Left lung (tissue), 10 donors: ENCODE measurements around the gene GSG1L. TPM values are rescaled to one million over a fixed set of nuclear protein-coding genes. Genes with fewer than 3 reads are reported as not detected.
"Not testable (repeated sequence)": the region's sequence is repeated elsewhere in the genome, so short reads cannot be mapped to it uniquely, and the experiment has no call there.

Experiments used
- ATAC-seq: fragments of 200-7000 bp; cut with Tn5 transposase; one replicate; pipeline ENCODE4 v1.9.1; 2020; ENCODE audit warnings: moderate library complexity
- DNase-seq, 4 donors: peaks; one replicate each; pipeline ENCODE4 v3.0.0-alpha.2; 2013 to 2020
- H3K27ac ChIP-seq, 2 donors: fragments of 200-600 bp; sonication (generic) in 1 of 2; one replicate each; pipeline versions ENCODE4 v1.5.0 to v1.8.0; 2020 to 2021
- H3K27me3 ChIP-seq, 2 donors: fragments of 200-600 bp; sonication (generic) in 1 of 2; one replicate each; pipeline versions ENCODE4 v1.5.0 to v1.8.0; 2020 to 2021
- H3K36me3 ChIP-seq, 2 donors: fragments of 200-600 bp; sonication (generic) in 1 of 2; one replicate each; pipeline versions ENCODE4 v1.5.0 to v1.8.0; 2020 to 2021
- H3K4me1 ChIP-seq, 2 donors: fragments of 200-600 bp; one replicate each; pipeline ENCODE4 v1.8.0; 2021
- H3K4me3 ChIP-seq, 2 donors: fragments of 200-600 bp; sonication (generic) in 1 of 2; one replicate each; pipeline versions ENCODE4 v1.5.0 to v1.8.0; 2020 to 2021; ENCODE audit warnings: mild to moderate bottlenecking in 1 of 2
- H3K9me3 ChIP-seq, 2 donors: fragments of 200-600 bp; sonication (generic) in 1 of 2; one replicate each; pipeline versions ENCODE4 v1.5.0 to v1.8.0; 2020 to 2021
- intact Hi-C, 2 donors: fragments of 100-400 bp; cut with DNase I; formaldehyde crosslinking; loops; one replicate each; pipeline versions ENCODE4 v1.11.2 to v1.14.2; 2022
- polyA plus RNA-seq, 6 donors: library from polyadenylated mRNA; unstranded; fragments of 120-200 nt; gene quantifications; one replicate each; pipeline ENCODE4 v1.2.1, GENCODE V29; 2013; ENCODE audit not compliant: insufficient read length in 6 of 6
- total RNA-seq, 2 donors: library from RNA; stranded (reverse); fragmentation: NEBNext Ultra II Directional; extraction: Animal tissue kit (Norgen Biotek cat#: 25700); gene quantifications; one replicate each; pipeline ENCODE4 v1.2.1, GENCODE V29; 2021
- TF ChIP-seq, protein P1 (sequence below), 2 donors: fragments of 200-600 bp; sonication (generic) in 1 of 2; IDR thresholded peaks; one replicate each; pipeline versions ENCODE4 v1.5.0 to v1.8.0; 2021; ENCODE audit warnings: antibody characterized with exemption in 2 of 2
- donor health status: DM: no; HTN: yes; CAD: no.
- donor health status: DM: no; HTN: no; CAD: no.

GSG1L gene
- total and polyA plus RNA-seq, 8 donors: 0.20 to 1.2 (median 0.65) TPM; not detected in 1

DNA sequence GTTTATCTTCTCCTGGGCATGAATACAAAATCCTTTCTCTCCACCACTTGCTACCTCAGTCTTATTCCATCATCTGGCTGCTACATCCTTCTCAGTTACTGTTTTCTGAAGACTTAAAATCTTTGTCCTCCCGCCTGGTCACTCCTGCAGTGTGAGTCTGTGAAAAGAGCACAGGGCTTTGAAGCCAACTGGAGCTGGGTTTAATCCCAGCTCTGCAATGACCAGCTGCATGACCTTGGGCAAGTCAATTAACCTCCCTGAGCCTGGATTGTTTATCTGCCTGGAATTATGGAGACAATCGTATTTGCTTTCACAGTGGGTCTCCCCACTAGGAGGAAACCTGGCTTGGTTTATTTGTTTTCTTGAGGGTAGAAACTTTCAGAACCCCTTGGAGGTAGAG is 183.2 kb downstream of the GSG1L start:
- TF ChIP-seq, protein P1, sequence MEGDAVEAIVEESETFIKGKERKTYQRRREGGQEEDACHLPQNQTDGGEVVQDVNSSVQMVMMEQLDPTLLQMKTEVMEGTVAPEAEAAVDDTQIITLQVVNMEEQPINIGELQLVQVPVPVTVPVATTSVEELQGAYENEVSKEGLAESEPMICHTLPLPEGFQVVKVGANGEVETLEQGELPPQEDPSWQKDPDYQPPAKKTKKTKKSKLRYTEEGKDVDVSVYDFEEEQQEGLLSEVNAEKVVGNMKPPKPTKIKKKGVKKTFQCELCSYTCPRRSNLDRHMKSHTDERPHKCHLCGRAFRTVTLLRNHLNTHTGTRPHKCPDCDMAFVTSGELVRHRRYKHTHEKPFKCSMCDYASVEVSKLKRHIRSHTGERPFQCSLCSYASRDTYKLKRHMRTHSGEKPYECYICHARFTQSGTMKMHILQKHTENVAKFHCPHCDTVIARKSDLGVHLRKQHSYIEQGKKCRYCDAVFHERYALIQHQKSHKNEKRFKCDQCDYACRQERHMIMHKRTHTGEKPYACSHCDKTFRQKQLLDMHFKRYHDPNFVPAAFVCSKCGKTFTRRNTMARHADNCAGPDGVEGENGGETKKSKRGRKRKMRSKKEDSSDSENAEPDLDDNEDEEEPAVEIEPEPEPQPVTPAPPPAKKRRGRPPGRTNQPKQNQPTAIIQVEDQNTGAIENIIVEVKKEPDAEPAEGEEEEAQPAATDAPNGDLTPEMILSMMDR (IDR thresholded peaks at IDR 0.05): no peak
- intact Hi-C loops: no loop called here
- no peaks in the 10 kb centered on the region for H3K36me3 ChIP-seq
- peaks cover 0 to 18% of the 10 kb centered on the region in 2 donors for H3K9me3 ChIP-seq
- DNase-seq (no peak), ATAC-seq (no peak)
- H3K4me1 ChIP-seq: no peaks in the 10 kb centered on the region
- no peak overlapping the region for H3K4me3 ChIP-seq
- no peaks in the 10 kb centered on the region for H3K27me3 ChIP-seq
- no peak overlapping the region for H3K27ac ChIP-seq

DNA sequence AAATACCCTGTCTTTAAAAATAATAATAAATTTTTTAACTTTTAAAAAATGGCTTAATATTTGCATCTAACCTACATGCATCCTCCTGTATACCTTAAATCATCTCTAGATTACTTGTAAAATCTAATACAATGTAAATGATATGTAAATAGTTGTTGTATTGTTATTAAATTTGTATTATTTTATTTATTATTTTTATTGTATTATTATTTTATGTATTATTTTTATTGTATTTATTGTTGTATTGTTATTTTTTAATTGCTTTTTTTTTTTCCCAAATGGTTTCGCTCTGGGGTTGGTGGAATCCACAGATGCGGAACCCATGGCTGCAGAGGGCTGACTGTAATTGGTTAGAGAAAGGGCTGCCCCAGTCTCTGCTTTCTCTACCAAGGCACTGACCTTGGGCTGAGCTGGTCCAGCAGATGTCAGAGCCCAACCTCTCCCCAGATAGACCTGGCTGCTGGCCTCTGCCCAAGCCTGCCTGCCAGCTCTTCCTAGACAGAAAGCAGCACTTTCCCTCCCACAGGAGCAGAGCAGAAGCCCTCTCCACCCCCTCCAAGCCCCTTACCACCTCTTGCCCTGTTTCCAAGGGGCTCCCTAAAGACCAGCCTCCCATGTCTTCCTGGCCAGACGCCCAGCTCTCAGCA is 183.8 kb downstream of the GSG1L start:
- Histone ChIP-seq H3K27ac (no peak overlapping the region), H3K4me3 (no peak overlapping the region), H3K36me3 (no peaks in the 10 kb centered on the region), H3K9me3 (peaks cover 0 to 24% of the 10 kb centered on the region in 2 donors), H3K27me3 (no peaks in the 10 kb centered on the region), H3K4me1 (no peaks in the 10 kb centered on the region)
- DNase-seq: no peak
- intact Hi-C loops: no loop called here
- TF ChIP-seq, protein P1 (IDR thresholded peaks at IDR 0.05): no peak
- no peak for ATAC-seq

DNA sequence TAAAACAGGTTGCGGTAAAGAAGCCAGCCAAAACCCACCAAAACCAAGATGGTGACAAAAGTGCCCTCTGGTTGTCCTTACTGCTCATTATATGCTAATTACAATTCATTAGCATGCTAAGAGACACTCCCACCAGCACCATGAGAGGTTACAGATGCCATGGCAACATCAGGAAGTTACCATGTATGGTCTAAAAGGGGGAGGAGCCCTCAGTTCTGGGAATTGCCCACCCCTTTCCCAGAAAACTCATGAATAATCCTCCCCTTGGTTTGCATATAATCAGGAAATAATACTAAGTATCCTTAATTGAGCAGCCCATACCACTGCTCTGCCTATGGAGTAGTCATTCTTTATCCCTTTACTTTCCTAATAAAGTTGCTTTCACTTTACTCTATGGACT is 190.9 kb downstream of the GSG1L start:
- H3K27ac ChIP-seq, intact Hi-C loops, DNase-seq, H3K27me3 ChIP-seq, ATAC-seq, H3K4me1 ChIP-seq, H3K4me3 ChIP-seq, H3K36me3 ChIP-seq: not testable (repeated sequence)
- H3K9me3 ChIP-seq: peaks cover 0 to 32% of the 10 kb centered on the region in 2 donors

DNA sequence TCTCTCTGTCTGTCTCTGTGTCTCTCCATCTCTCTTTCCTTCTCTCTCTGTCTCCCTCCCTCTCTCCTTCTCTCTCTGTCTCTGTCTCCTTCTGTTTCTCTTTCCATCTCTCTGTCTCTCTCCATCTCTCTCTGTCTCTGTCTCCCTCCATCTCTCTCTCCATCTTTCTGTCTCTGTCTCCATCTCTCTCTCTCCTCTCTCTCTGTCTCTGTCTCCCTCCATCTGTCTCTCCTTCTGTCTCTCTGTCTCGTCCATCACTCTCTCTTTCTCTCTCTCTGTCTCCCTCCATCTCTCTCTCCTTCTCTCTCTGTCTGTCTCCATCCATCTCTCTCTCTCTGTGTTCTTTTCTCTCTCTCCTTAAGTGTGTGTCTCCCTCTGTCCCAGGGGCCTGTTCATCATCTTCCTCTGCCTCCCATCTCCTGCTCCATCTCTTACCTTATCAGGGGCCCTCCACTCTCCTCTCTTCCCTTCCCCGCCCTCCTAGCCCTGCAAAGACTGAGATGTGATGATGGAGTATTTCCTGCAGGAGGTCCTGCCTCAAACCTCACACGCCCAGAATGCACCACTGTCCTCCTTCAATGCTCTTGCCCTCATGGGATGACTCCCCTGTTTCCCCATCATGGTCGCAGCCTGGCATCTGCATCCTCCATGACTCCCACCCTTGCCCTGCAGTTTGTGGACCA is 193.3 kb downstream of the GSG1L start:
- ATAC-seq (no peak), DNase-seq (no peak)
- Histone ChIP-seq H3K4me3 (no peak overlapping the region), H3K27me3 (peaks cover 0 to 3% of the 10 kb centered on the region in 2 donors), H3K9me3 (peaks cover 0 to 26% of the 10 kb centered on the region in 2 donors), H3K27ac (no peak overlapping the region), H3K36me3 (no peaks in the 10 kb centered on the region), H3K4me1 (no peaks in the 10 kb centered on the region)
- intact Hi-C loops: no loop called here
- TF ChIP-seq, protein P1 (IDR thresholded peaks at IDR 0.05): no peak

DNA sequence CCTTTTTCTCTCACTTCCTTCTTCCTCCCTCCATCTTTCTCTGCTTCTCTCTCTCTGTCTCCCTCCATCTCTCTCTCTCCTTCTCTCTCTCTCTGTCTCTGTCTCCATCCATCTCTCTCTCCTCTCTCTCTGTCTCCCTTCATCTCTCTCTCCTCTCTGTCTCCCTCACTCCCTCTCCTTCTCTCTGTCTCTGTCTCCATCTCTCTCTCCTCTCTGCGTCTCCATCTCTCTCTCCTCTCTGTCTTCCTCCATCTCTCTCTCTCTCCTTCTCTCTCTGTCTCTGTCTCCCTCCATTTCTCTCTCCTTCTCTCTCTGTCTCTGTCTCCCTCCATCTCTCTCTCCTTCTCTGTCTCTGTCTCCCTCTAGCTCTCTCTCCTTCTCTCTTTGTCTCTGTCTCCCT is 194.1 kb downstream of the GSG1L start:
- TF ChIP-seq, protein P1 (IDR thresholded peaks at IDR 0.05): no peak
- no peak for ATAC-seq
- Histone ChIP-seq H3K9me3 (peaks cover 0 to 21% of the 10 kb centered on the region in 2 donors), H3K27ac (no peak overlapping the region), H3K27me3 (peaks cover 0 to 3% of the 10 kb centered on the region in 2 donors), H3K4me1 (no peaks in the 10 kb centered on the region), H3K36me3 (no peaks in the 10 kb centered on the region), H3K4me3 (no peak overlapping the region)
- intact Hi-C loops: no loop called here
- DNase-seq: no peak
